NK-92 (cell line): Measurements from ENCODE around the gene EDARADD.
"Not testable (repeated sequence)": the region's sequence is repeated elsewhere in the genome, so short reads cannot be mapped to it uniquely, and the experiment has no call there.

Experiments
- DNase-seq: peaks from one replicate; lab custom pipeline; 2025; ENCODE audit not compliant: unreplicated experiment; lab: John Stamatoyannopoulos, UW

EDARADD gene

DNA sequence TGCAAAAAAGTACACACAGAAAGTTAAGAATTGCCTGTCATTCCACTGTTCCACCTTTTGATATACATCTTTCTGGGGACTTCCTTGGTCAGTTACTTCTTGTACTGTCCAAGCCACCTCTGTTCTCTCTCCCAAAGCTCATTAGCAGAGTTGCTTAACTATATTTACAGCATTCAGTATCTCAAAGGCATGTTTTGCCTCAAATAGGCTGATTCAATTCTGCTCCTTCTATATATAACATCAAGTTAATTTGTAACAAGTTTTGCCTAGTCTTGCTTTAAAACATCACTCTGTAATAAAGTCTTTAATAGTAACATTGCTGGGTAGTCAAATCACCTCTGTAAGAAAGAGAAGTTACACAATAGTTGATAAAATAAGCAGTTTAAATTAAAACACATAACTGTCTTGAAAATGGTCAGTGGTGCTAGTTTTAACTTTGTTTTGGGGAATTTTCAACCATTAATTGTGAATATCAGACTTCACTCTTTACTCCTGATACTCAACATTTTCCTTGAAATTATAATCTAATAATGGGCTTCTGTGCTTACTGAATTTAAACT, 35.7 kb downstream of the EDARADD start:
- no peak for DNase-seq

DNA sequence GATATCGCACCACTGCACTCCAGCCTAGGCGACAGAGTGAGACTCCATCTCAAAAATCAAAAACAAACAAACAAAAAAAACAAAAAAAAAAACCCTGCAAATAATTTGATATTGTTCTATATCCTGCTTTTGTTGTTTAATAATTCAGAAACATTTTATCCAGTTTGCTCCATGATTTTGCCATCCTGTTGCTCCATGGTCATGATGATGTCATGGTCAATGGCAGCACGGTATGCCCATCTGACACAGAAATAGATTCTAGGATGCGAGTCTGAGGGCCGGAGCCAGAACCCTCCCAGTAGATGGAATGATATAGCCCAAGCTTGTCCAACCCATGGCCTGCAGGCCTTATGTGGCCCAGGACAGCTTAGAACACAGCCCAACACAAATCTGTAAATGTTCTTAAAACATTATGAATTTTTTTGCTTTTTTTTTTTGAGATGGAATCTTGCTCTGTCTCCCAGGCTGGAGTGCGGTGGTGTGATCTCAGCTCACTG, 39.8 kb downstream of the EDARADD start:
- DNase-seq, result no peak

DNA sequence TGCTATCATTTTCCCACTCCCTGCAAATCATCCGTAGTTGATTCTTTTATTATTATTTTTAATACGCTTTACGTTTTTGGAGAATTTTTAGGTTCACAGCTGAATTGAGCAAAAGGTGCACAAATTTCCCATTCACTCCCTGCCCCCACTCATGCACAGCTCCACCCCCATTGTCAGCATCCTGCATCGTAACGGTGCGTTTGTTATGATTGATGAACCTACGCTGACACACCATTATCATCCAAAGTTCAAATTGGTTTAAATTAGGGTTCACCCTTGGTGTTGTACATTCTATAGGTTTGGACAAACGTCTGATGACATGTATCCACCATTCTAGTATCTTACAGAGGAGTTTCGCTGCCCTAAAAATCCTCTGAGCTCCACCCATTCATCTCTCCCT, 44.5 kb downstream of the EDARADD start:
- no peak for DNase-seq

DNA sequence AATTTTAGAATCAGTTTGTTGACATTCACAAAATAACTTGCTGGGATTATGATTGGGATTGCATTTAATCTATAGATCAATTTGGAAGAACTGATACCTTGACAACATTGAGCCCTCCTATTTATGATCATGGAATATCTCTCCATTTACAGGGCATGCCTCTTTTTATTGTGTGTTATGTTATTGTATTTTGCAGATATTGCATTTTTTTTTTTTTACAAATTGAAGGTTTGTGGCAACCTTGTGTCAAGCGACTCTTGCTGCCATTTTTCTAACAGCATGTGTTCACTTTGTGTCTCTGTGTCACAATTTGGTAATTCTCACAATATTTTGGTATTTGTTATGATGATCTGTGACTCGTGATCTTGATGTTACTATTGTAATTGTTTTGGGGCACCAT, 46.3 kb downstream of the EDARADD start:
- no peak for DNase-seq

DNA sequence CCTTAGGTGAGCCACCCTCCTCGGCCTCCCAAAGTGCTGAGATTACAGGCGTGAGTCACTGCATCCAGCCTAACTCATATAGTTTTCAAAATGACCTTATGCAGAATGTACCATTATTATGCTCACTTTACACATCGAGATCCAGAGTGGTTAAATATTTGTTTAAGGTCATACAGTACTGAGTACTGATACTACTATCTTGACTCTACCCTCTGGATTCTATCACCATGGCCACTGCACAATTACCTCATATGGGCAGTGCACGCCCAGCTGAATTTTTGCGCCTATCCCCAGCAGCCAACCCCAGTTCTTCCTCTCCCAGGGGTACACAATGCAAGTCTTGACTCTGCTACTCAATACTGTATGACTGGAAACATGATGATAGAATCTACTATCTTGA, 56.7 kb downstream of the EDARADD start:
- no peak for DNase-seq

DNA sequence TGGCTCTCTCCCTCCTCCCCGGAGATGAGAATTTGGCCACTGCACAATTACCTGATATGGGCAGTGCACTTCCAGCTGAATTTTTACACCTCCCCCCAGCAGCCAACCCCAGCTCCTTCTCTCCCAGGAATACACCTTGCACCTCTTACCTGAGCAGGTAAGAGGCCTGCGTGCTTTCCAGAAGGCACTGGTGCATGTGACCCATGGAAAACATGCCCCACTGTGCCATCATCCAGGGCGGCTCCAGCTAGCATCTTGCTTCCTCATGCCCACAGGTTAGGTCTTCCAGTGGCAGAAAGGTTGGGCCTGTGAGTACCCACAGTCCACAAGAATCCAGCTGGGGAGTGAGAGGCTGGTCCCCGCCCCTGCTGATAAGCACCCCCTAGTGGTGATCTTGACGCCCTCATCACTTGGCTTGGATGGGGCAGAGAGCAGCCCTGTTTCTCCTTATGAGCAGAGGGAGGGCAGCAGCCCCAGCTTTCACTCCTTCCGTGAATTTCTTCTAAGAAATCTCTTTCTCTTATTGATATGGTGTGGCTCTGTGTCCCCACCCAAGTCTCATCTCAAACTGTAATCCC, 57.8 kb downstream of the EDARADD start:
- no peak for DNase-seq

DNA sequence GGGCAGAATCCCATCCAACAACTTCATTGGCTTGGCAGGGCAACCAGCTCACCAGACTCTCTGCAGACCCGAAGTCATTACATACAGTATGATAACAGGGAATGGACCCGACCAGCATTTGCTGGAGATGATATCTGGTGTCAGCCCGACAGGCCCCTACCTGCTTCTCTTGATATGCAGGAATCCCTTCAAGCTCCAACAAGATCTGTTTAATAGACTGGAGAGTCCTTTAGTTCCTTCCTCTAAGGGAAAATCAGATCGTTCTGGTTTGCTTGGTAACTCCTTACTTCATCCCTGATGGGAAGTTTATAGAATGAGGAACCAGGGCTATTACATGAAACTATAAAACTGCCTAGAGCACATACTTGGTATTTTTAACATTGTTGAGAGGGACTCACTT, 61.2 kb downstream of the EDARADD start:
- DNase-seq, result no peak

DNA sequence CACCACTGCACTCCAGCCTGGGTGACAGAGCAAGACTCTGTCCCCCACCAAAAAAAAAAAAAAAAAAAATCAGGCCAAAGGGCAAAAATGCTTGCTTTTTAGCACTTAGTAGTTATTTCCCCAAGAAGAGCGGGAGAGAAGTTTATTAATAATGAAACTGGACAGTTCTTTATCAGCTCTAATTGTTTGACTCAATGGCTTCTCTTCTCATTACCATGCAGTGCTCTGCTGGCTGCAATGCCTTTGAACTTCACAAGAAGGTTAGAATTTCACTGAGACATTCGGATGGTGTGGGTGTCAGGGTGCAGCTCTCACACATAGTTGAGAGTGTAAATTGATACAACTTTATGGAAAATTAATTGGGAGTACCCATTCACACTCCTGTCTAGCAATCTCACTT, 63.7 kb downstream of the EDARADD start:
- no peak for DNase-seq

DNA sequence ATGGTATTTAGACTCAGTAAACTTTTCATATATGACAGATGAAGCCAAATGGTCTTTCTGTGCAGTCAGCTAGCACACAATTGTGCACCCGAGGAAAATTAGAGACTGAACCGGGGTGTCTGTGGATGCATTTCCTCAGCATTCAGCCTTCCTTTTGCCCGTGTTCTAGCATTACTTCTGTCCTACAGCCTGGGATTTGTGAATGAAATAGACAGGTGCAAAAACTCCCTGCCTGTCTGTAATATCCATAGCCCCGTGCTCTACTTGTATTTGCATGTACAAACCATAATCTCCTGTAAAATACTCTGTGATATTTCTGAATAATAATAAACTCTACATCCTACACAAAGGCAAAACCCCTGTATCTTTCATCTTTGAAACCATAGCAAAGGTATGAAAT, 64.9 kb downstream of the EDARADD start:
- no peak for DNase-seq

DNA sequence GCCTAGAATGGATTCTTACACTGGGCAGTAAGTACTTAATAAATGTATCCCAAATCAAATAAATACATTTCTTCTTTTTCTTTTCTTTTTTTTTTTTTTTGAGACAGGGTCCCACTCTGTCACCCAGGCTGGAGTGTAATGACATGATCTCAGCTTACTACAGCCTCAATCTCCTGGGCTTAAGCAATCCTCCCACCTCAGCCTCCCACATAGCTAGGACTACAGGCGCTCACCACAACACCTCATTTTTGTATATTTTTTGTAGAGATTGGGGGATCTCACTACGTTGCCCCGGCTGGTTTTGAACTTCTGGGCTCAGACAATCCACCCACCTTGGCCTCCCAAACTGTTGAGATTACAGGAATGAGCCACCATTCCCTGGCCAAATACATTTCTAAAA, 66.0 kb downstream of the EDARADD start:
- no peak for DNase-seq

DNA sequence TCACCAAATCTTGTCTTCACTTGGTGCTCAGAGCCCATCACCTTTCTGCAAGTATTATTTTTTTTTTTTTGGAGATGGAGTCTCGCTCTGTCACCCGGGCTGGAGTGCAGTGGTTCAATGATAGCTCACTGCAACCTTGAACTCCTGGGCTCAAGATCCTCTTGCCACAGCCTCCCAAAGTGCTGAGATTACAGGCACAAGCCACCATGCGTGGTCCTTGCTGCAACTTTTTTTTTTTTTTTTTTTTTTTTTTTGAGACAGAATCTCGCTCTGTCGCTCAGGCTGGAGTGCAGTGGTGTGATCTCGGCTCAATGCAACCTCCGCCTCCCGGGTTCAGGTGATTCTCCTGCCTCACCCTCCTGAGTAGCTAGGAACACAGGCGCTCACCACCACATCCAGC, 70.1 kb downstream of the EDARADD start:
- not testable (repeated sequence) for DNase-seq

DNA sequence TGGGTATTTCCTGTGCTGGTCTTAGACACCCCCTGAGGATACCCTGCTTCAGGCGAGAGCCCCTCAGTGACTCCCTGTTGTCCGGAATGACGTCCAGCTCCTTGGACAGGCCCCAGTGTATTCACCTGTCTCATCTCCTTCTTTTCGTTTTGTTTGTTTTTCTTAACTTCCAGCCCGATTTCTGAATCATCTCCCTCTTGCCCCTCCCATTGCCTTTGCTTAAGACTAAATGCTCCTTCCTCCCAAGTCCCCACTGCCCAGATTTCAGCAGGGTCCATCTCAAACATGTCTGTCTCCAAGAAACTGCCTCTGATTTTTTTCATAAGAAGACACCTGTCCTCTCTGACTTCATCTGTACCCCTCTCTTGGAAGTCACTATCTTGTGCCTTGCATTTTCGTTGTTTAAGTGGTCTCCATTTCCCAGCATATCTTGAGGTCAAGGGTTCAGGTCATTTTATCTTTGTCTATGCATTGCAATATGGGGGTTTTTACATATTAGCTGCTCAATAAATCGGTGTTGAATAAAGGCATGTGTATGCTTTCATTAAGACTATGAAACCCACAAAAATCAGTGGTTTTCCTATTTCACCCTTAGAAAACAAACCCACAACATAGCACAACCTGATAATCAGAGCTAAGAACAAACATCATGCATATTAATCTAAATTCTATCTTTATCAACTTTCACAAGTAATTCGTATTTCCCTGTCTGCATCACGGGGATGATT, 71.3 kb downstream of the EDARADD start:
- DNase-seq, result no peak

DNA sequence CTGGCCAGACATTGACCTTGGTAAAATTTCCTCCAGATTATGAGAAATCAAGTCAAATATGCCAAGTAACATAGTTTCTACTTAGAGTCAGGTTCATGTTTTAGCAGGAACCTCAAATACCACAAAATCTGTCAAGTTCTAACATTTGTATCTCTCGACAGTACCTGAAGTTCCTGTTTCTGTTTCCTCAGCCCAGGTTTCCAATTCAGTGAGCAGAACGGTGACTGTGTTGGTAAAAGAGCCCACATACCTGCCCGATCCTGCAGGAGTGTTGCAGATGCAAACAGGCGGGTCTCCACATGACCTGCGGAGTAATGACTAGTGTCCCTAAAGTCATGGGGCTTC, 71.8 kb downstream of the EDARADD start:
- DNase-seq, result no peak

DNA sequence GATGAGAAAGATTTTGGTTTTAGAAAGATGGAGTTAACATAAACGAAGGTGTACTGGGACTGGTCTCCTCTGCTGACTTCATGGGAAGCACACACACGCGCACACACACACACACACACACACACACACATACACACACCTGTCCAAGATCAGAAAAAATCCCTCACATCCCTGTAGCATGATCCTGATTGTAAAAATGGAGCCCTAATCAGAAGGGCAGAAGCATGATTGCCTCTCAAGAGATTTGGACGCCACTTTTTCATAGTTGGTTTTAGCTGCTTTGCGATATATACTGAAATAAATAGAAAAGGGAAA, 73.2 kb downstream of the EDARADD start:
- DNase-seq, result no peak

DNA sequence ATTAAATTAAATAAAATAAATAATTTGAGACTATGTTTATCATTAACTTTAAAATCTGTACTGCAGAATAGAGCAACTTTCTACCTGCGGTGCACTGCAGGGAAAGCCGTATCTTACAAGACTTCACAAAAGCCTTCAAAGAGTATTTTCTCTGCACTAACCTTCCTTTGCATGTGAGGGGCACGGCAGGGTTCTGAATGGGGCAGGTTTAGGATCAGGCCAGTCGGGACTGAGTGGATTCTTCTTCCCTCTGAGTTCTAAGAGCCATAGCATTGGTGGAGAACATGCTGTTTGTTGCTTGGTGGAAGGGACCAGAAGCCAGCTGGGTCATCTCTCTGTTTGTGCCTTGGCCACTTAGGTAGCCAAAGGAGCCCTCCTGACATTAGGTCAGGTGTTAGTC, 74.5 kb downstream of the EDARADD start:
- DNase-seq, result no peak

DNA sequence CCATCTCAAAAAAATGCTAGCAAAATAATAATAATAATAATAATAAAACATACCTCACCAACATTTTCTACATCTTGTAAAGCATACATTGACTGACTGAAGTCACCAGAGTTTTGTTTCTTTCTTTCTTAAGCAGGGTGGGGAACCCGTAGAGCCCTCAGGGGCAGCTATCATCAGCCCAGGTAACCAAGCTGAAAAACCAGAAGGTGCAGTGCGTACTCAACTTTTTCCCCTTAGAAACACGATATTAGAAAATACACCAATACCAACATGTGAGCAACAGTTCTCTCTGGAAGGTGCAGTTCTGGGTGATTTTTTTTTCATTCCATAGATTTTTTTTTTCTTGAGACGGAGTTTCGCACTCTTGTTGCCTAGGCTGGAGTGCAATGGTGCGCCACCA, 75.4 kb downstream of the EDARADD start:
- DNase-seq, result no peak

DNA sequence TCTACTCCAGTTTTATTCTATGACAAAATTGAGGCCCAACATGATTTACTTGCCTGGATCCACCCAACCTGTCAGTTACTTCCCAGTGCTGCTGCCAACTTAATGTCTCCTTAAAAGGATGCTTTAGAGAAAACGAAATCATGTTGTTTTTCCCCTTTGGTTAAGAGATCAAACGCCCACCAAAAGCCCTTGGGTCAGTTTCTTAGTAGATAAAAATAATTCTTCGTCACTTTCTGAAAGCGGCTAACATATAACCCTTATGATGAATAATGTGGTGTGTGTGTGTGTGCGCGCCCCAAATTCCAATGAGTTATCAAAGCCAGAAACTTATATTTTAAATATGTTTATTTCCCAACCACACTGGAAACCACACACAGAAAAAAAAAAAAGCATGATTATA, 77.0 kb downstream of the EDARADD start:
- DNase-seq, result no peak

DNA sequence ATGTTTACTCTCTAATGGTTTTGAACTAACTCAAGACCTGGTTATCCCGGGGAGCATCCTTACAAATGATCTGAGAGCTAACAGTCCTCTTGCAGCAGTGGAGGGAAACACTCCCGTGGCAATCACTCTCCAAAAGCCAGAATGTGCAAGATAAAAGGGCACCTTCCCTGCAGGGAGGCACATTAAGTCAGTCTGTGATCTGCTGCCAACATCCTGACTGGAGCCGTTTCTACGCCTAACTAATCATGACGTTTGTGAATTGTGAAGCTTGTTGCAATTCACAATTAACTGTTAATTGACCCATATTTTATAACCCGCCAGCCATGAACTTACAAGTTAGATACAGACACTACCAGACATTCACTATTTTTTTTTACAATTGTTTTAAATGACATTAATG, 77.6 kb downstream of the EDARADD start:
- no peak for DNase-seq

DNA sequence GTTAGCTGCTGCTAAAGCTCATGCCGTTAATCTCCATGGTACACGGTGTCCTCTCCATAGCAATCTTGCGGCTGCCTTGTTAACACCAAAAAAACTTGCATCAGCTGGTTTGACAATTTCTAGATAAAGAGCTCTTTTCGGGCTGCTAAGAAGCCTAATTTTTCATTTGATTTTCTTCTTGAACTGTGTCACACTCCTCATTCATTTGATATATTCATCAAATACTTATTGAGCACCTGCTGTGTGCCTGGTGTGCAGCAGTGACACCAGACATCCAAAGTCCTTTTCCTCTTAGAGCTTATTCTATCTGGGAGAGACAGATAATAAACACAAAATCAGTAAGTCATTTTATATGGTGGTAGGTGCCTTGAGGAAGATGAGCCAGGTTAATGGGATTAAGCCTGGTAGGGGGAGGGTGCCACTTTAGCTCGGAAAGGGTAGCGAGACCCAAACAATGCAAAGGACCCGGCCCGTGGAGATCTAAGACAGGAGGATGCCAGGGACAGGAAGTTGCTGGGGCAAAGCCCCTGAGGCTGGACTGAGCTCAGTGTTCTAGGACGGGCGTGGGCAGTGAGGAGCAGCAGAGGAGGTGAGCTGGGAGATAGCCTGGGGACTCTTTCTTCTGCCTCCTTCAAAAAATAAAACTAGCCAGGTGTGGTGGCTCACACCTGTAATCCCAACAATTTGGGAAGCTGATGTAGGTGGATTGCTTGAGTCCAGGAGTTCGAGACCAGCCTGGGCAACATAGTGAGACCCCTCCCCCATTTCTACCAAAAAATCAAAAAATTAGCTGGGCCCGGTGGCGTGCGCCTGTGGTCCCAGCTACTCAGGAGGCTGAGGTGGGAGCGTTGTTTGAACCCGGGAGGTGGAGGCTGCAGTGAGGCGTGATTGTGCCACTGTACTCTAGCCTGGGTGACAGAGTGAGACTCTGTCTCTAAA, 79.0 kb downstream of the EDARADD start:
- no peak for DNase-seq

DNA sequence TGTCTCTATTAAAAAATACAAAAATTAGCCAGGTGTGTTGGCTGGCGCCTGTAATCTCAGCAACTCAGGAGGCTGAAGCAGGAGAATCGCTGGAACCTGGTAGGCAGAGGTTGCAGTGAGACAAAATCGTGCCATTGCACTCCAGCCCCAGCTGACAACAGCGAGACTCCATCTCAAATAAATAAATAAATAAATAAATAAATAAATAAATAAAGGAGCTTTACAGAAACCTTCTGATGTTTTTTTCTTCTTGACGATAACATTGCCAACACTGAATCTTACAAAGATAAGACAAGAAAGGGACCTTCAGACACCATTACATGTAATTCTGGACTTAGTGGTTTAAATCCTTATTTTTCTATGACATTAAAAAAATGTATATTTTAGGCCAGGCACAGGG, 81.9 kb downstream of the EDARADD start:
- no peak for DNase-seq

DNA sequence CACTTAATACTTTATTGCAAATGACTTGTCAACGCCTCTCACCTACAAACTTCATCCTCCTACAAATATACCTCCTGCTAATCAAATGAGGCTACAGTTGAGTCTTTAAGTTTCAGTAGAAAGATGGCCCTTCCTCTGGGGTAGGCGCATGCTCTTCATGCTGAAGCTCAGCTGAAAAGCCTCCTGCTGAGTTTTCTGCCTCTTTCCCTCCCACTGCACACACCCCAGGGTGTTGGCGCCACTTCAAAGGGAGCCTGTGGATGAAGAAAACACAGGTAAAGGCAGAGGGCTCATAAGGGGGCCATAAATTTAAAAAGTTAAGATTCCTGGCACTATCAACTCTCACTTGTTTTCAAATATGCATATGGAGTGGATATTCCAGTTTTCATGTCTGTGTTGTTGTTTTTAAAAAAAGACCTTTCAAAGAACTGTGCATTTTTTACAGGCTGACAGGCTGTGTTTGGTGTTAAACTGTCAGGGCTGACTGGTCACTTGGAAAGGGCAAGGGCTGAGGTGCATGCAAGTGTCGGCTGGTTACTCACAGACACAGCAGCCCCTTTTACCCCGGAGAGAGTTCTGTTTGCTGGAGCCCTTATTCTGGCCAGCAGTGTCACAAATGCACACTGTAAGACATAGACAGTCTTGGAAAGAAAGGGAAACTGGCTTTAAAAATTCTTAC, 86.8 kb downstream of the EDARADD start:
- no peak for DNase-seq
